Stimulated activated CD4-positive, alpha-beta T cell treated with anti-CD3 and anti-CD28 coated beads, Interleukin-4, amount 100 ng/mL, for 24 hours (primary cell): ENCODE data around the gene PAXX.

ENCODE experiments used
- DNase-seq: peaks from one replicate; pipeline ENCODE4 v3.0.0-alpha.2; 2020

PAXX gene

DNA sequence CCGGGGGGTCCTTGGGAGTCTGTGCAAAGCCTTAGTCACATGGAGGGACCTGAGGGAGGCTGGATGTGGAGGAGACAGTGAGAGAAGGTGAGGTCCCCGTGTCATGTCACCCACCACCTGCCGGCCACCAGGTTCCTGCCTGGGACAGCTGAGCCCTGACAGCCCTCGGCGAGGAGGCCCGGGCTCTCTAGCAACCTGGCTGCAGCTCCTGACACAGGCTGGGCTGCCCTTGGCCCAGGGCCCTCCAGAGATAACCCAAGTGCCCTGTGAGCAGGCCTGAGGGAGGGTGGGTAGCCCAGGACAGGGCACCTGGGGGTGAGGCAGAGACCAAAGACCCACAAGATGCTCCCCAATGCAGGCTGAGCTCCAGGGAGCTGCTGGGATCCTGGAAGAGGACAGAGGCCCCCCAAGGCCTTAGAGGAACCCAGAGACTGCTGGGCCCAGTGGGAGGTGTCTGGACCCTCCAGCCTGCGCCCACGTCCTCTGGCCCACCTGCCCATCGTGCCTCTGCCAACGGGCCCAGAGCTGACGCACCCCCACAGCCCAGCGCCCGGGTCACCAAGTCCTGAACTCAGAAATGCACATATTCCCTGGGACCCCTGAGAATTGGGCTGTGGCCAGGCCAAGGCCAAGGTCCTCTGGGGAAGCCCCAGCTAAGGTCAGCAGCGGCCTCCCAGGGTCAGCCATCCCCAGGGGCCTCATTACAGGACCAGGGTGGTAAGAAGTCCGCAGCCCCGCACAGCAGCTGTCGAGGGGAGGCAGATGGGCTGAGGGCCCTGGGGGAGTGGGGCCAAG, 23.7 kb upstream of the PAXX start:
- no peak for DNase-seq

DNA sequence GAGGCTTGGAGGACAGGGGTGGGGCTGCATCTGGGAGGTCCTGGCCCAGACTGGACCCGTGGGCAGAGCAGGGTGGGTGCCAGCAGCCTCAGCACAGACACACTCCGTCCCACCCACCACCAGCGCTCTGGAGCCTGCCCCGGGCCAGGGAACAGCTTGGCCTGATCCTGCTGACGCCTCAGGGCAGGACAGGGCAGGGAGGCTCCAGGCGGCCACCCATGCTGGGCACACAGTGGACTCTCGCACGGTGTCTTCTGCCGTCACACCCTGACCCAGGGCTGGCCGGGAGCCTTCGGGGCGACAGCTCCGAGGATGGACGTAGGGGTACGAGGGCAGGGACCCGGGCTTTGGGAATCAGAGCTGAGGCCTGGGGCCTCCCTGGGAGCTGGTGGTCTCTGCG, 23.1 kb upstream of the PAXX start:
- DNase-seq, result no peak

DNA sequence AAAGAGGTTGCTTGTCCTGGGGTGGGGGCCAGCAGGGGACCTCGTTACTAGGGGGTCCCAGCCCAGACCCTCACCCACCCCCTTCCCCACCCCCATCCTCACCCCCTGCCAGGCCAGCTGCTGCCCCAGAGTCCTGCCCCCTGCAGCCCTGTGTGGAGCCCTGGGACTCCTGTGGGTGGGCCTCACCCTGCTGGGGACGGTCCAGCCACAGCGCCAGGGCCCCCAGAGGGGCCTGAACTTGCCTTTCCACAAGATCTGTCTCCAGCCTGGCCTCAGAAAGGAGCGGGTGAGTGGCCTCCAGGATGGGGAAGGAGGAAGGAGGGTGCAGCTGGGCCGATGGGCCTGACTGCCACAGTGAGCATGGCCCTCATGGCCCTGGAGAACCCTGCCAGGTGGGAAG, 22.4 kb upstream of the PAXX start:
- DNase-seq, result no peak

DNA sequence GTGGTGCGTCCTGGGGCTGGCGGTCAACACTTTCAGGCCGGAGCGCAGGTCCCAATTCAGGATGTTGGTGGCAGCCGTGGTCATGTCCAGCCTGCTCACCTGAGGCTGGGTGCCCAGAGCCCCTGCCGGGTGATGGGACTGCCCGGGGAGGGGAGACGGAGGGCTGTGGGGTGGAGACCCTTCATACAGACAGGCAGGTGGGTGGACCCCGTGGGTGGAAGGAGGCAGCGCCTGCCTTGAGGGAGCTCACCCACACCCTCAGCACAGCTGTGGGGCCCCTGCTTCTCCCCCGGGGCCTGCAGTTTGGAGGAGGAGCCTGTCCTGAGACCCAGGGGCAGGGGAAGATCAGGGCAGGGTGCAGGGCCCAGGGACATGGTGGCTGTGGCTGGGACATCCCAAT, 21.9 kb upstream of the PAXX start:
- no peak for DNase-seq

DNA sequence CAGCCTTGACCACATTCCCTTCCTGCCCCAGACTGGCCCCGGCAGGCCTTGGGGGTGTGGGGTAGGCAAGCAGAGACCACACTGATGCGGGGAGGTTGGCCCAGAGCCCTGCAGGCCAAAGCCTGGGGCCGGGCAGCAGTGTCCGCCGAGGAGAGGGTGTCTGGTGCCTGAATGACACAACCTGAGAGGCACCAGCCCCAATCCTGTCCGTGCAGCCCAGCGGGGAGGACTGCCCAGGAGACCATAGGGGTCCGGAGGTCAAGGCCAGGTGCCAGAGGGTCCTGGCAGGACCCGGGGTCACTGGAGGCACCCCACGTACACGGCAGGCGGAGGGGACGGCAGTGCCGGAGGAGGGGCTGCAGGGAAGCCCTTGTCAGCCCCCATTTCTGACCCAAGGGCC, 20.5 kb upstream of the PAXX start:
- no peak for DNase-seq

DNA sequence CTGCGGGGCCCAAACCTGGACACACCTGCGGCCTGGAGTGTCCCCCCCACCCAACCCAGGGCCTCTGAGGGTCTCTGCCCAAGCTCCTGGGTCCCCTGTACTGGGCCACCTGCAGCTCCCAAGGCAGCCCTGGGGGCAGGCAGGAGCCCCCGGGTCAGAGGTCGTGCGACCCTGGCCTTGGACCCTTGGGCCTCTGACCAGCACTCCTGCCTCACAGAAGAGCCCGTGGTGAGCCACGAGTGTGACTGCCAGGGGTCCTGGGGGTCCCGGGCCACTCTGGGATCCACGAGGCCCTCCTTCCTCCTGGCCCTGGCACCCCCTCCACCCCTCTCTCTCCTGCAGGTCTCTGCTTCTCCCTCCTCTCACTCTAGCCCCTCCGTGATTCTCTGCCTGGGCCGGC, 19.9 kb upstream of the PAXX start:
- DNase-seq, result no peak

DNA sequence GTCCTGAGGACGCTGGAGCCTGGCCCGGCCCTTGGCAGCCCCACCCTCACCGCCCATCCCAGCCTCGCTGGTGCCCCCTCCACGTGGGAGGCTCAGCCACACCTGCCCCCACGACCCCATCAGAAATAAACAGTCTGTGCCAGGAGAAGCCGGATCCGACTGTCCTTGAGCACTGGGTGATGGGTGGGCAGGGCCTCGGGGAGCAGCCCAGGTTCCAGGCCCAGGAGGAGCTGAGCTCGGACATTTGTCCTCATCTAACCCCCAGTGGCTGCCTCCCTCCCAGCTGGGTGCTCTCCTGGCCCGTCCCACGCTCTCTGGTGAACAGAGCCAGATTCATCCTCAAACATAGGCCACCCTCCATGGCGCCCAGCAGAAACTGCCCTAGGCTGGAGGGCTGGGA, 19.5 kb upstream of the PAXX start:
- DNase-seq, result no peak

DNA sequence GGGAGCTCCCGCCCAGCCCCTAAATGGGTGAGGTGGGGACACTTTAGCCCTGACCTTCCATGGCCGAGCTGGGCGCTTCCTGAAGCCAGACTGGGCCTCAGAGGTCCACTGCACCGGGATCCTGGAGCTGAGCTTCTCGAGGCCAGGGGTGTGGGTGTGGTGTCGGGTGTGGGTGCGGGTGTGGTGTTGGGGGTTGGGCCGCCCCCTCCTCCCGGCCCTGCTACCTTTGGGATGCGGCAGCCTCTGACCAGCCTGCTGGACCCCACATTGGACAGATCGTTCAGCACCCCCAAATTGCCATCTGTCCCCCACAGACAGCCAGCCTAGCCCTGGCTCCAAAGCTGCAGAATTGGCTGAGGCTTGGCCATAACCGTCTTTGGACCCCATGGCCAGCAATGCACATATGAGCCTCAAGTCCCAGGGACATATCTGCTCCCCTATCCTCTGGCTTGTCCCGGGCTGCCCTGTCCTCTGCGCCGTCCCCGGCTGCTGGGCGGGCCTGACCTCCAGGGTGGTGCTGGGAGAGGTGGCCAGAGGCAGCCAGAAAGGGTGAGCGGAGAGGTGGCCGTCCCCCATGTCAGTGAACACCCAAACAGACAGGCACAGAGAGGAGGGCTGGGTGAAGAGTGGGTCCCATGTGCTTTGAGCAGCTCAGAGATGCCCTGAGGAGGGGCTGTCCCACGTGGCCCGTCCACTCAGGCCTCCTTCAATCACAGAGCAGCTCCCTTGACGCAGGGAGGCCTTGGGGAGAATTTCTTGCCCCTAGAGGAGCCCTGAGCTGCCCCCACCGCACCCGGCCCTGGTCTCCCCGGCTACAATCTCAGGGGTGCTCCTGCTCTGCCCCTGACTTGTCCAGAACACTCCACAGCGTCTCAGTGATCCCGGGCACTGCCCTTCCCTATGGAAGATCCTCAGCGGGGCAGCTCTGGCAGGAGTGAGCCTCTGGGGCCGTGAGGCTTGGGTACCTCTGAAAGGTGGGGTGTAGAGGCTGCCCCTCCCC, 18.3 kb upstream of the PAXX start:
- no peak for DNase-seq

DNA sequence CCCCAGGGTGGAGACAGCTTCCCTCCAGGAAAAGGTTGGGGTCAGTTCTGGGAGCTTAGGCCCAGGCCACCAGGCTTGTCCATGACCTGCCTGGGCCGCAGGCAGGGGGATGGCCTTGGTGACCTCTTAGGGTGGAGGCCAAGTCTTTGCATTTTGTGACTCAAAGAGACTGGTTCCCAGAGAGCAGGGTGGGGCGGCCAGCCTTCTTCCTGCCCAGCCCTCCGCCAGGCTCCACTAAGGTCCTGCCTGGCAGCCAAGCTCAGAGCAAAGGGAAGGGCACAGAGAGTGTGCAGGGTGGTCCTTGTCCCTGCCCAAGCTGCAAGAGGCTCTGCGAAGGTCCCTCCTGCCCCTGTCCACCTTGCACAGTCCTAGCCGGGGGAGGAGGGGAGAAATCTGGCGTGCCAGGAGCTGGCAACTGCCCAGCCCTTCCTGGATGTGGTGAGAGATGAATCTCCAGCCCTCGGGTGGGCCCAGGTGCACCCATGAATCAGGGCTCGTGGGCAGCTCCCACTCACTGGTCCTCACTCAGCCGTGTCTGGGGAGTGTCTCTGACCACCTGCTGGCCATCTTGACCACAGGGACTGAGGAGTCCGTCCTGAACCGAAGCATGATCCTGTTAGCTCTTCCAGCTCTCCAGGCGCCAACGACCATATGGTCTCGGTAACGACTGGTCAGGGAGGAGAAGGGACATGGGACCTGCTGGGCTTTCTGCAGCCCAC, 17.2 kb upstream of the PAXX start:
- no peak for DNase-seq

DNA sequence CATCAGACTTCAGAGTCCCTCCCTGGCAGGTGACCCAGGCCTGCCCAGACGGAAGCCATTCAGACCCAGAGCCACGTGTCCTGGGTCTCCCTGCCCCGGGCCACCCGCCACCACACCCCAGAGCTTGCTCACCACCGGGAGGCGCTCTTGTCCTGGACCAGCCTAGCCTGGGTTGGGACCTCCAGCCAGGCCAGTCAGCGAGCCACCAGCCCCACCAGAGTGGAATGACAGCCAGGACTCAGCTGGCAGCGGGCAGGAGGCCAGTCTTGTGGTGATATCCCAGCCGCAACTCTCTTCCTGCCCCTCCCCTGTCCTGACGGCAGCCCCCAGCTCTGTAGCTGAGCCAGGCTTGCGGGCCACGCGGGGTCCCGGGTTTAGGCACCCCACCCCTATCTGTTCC, 16.6 kb upstream of the PAXX start:
- DNase-seq, result peak; percentile 39

DNA sequence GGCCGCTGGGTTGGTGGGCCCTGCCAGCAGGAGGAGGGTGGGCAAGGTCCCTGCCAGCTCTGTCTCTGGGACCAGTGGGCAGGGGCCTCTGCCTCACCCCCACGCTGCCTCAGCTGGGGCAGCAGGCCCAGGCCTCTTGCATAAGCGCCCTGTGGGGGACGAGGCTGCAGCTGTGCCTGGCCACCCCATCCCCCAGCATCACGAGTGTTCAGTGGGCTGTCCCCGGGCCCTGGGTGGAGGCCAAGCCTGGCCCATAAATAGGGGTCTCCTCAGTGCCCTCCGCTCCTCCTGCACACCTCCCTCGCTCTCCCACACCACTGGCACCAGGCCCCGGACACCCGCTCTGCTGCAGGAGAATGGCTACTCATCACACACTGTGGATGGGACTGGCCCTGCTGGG, 15.0 kb upstream of the PAXX start, which contains the start of gene PTGDS:
PTGDS (plus strand) TSS at position 282 of the 400 bp plus-strand sequence; CDS start at position 357, 75 bp downstream.
- no peak for DNase-seq

DNA sequence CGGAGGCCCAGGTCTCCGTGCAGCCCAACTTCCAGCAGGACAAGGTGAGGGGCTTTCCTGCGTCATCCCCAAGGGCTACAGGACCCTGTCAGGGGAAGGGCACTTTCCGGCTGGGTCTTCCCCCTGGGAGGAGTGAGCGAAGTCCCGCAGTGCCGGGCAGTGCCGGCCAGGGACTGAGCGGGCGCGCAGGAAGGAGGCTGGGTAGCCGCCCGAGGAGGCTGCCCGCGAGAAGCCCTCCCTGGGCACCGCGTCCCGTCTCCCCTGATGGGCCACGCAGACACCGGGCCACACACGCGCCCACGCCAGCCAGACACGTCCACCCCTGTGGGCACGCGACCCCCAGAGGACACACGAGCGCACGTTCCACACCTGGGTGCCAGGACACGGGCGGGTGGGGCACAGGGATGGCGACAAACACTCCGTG, 14.6 kb upstream of the PAXX start:
- no peak for DNase-seq

DNA sequence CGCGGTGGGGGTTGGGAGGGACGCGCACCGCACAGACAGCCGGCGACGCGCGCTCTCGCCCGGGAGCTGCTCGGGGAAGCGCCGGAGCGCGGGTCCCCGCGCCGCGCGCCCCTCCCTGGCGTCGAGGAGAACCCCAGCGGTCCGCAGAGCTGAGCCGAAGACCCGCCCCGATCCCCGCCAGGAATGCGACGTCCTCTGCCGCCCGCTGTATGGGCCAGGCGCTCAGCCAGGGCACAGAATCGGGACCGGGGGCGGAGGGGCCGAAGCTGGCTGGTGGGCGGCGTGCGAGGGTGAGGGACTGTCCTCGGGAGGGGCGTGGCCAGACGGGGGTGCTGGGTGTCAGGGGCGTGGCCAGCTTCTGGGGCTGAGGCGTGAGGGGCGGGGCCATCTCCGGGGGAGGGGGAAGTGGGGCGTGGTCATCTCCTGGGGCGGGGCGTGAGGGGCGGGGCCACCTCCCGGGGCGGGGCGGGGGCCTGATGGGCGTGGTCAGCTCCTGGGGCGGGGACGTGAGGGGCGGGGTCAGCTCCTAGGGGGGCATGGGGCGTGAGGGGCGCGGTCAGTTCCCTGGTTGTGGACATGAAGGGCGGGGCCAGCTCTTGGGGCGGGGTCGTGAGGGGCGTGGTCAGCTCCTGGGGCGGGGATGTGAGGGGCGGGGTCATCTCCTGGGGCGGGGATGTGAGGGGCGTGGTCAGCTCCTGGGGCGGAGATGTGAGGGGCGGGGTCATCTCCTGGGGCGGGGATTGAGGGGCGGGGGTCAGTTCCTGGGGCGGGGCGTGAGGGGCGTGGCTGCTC, 14.0 kb upstream of the PAXX start:
- peak; percentile 72 for DNase-seq

DNA sequence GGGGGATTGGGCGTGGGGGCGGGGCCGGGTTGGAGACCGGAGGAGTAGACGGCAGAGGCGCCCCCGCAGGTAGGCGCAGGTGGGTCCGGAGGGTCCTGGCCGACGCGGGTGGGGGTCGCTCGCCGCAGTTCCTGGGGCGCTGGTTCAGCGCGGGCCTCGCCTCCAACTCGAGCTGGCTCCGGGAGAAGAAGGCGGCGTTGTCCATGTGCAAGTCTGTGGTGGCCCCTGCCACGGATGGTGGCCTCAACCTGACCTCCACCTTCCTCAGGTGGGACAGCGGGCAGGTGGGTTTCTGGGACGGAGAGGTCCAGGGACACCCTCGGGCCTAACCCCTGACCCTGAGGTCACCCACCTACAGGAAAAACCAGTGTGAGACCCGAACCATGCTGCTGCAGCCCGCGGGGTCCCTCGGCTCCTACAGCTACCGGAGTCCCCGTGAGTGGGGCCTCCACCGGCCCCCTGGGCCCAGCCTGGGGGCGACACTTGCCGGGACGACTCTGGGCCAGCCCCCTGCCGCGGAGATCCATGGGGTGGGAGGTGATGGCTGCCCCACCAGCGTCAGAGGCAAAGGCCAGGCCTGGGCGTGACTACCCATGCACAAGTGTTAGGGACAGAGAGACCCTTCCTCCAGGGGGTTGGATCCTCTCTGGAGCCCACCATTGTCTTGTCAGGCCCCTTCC, 13.2 kb upstream of the PAXX start:
- no peak for DNase-seq

DNA sequence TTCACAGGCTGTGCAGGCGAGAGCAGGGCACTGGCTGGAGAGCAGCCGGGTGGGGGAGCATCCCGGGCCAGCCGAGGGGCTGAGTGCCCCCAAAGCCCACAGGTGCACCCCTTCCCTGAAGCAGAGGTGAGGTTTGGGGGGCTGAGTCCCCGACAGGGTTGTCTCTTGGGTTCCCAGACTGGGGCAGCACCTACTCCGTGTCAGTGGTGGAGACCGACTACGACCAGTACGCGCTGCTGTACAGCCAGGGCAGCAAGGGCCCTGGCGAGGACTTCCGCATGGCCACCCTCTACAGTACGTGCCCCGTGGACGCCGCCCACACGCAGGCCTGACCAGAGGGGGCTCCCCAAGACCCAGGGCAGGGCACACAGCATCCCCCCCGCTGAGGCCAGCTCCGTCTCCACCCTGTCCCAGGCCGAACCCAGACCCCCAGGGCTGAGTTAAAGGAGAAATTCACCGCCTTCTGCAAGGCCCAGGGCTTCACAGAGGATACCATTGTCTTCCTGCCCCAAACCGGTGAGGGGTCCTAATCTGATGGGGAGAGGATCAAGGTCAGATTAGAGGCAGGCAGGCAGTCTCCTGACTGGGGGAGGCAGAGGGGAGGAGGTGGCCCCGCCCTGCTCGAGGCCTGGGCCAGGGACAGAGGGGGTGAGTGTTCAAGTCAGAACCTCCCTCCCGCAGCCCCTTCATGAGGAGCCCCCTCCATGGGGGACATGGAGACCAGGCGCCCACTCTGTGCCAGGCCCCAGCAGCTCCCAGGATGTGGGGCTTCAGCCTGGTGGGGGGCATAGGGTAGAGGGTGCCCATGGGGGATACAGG, 12.2 kb upstream of the PAXX start:
- no peak for DNase-seq

DNA sequence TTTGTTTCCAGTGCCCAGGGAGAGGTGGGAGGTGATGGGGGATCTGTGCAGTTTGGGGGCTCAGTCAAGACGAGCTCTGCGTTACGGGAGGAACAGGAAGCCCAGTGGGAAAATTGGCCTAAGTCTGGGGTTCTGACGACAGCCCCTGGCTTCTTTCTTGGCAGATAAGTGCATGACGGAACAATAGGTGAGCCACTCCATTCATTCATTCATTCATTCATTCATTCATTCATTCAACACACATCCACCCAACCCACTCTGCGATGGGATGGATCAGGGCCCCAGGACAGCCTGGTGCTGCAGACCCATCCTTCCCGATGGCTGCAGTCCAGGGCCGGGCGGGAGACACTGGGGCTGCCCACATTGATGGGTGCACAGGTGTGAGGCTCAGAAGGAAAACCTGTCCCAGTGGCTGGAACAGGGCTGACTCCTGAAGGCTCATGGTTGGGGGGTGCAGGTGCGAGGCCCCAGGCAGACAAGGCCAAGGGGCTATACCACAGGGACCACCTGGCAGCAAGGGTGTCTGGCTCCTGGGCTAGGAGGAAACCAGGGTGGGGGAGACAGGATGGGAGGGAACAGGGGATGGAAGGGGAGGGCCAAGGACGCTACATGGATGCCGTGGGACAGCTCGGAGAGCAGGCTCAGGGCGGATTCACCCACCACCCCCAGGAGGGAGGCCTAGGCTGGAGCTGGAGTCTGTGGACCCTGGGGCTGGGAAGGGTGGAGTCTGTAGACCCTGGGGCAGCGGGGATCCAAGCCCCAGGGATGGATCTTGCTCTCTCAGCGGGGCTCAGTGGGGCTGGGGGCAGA, 11.3 kb upstream of the PAXX start:
- DNase-seq, result no peak

DNA sequence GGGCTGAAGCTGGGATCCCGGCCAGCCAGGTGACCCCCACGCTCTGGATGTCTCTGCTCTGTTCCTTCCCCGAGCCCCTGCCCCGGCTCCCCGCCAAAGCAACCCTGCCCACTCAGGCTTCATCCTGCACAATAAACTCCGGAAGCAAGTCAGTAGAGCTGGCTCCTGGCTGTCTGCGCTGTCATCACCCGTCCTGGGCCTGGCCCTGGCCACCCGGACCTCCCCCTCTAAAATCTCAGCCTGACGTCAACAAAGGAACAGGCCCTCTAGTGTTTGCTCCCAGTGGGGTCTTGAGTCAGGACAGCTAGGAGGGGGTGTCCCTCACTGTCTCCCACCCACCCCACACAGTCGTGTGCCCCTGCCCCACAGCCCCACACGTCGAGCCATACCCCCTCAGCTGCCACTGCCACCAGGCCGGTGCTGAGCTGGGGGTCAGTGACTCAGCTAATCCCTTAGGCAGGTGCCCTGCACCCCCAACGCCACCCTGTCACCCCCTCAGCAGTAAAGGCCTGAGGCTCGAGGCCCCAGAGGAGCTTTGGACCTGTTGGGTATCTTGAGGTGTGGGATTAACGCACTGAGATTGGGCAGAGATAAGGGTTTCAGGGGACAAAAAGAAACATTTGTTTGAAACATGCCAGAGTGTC, 10.5 kb upstream of the PAXX start:
- no peak for DNase-seq

DNA sequence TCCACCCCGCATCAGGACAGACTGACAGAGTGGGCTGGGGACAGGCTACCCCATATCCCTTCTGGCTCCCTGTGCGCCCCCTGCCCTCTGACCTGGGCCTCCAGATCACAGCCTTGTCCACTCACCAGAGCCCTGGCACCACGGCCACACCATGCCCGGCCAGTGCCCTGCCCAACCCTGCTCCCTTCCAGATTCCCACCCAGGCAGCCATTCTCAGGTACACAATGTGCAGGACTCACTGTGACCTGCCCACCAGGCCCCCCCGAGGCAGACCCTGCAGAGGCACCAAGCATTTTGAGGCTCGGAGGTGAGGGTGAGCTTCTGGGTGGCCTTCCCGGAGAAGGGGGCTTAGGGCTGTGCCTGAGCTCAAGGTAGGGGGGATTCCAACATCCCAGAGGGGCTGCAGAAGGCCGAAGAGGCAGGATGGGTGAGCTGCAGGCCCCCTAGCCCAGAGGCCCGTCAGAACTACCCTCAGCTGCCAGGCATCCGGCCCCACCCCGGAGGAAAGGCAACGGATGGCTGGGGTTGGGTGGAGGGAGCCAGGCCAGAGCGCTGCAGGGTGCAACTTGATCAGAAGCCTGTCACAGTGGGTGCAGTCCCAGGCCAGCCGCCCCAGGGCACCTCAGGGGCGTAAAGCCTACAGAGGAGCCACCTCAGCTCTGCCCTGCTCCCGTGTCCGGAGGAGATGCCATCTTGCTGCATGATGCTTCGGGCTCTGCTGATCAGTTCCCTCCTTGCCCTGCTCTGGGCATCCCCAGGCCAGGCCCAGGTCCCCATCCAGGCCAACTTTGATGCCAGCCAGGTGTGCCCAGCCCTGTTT, 9.8 kb upstream of the PAXX start, which contains the start of gene LCNL1:
LCNL1 (plus strand) TSS at position 762 of the 820 bp plus-strand sequence. CDS start 594 bp downstream, outside the sequence.
- DNase-seq, result no peak
